Chondrocyte (in vitro differentiated cells): ENCODE measurements around the gene CRYBG3. TPM values are rescaled to one million over a fixed set of nuclear protein-coding genes. Genes with fewer than 3 reads are reported as not detected.

Source experiments
- DNase-seq: peaks from one replicate; pipeline ENCODE4 v3.0.0; 2021; ENCODE audit warnings: mixed read lengths, low spot score
- H3K27ac Mint-ChIP-seq: one replicate; pipeline ENCODE4 v1.8.0; 2021; ENCODE audit warnings: mild to moderate bottlenecking, moderate library complexity, mixed read lengths; ENCODE audit not compliant: unreplicated experiment
- H3K27me3 Mint-ChIP-seq: 2 replicates; pipeline ENCODE4 v1.8.0; 2021; ENCODE audit warnings: low read depth, mixed read lengths
- H3K36me3 Mint-ChIP-seq: 2 replicates; pipeline ENCODE4 v1.8.0; 2021; ENCODE audit warnings: low read depth, mixed read lengths
- H3K4me1 Mint-ChIP-seq: 2 replicates; pipeline ENCODE4 v1.8.0; 2021; ENCODE audit warnings: low read depth, mild to moderate bottlenecking, mixed read lengths
- H3K4me3 Mint-ChIP-seq: one replicate; pipeline ENCODE4 v1.8.0; 2021; ENCODE audit warnings: mild to moderate bottlenecking, moderate library complexity, mixed read lengths; ENCODE audit not compliant: unreplicated experiment
- H3K9me3 Mint-ChIP-seq: 2 replicates; pipeline ENCODE4 v1.8.0; 2021; ENCODE audit warnings: low read depth, mixed read lengths
- total RNA-seq: library from RNA; stranded (reverse); gene quantifications from 3 replicates; pipeline ENCODE4 v1.2.1, GENCODE V29; 2021
- TF ChIP-seq, protein P1 (sequence below): fragments of 200-600 bp; sonication (generic); IDR thresholded peaks from 2 replicates; pipeline ENCODE4 v1.5.0; 2021; ENCODE audit warnings: antibody characterized with exemption, mild to moderate bottlenecking, moderate library complexity

CRYBG3 gene
- total RNA-seq, 1 donor from 2014 or later = 15.5 TPM

- peaks cover 4% of the 10 kb centered on the region for H3K4me1 Mint-ChIP-seq
- peaks cover 27% of the 10 kb centered on the region for H3K36me3 Mint-ChIP-seq
- no peaks in the 10 kb centered on the region for H3K27me3 Mint-ChIP-seq
- H3K27ac Mint-ChIP-seq = no peak overlapping the region
- TF ChIP-seq, protein P1, sequence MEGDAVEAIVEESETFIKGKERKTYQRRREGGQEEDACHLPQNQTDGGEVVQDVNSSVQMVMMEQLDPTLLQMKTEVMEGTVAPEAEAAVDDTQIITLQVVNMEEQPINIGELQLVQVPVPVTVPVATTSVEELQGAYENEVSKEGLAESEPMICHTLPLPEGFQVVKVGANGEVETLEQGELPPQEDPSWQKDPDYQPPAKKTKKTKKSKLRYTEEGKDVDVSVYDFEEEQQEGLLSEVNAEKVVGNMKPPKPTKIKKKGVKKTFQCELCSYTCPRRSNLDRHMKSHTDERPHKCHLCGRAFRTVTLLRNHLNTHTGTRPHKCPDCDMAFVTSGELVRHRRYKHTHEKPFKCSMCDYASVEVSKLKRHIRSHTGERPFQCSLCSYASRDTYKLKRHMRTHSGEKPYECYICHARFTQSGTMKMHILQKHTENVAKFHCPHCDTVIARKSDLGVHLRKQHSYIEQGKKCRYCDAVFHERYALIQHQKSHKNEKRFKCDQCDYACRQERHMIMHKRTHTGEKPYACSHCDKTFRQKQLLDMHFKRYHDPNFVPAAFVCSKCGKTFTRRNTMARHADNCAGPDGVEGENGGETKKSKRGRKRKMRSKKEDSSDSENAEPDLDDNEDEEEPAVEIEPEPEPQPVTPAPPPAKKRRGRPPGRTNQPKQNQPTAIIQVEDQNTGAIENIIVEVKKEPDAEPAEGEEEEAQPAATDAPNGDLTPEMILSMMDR = no peak
- DNase-seq = no peak
- H3K9me3 Mint-ChIP-seq = peaks cover 13% of the 10 kb centered on the region
- no peak overlapping the region for H3K4me3 Mint-ChIP-seq
Measured at GRCh38 chr3:97927704-97928103, 105.9 kb downstream of the CRYBG3 start.

DNA sequence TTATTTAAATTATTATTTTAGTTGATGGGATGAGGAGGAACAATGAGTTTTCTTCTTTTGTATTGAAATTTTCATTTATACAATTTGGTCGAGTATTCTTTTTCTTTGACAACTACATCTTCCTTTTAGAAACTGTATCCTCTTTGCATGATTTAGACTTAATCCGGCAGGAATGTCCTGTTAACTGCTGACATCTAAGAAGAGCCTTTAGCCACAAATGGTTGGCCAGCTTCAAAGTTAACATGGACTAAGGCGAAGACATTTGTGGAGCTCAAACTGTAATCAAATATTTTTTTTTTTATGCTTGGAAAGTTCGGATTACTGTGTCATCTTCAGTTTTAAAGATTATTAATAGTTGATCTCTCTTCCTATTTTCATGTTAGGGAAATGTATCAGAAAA lies 107.2 kb downstream of the CRYBG3 start:
- H3K36me3 Mint-ChIP-seq = peaks cover 25% of the 10 kb centered on the region
- peaks cover 5% of the 10 kb centered on the region for H3K4me1 Mint-ChIP-seq

DNA sequence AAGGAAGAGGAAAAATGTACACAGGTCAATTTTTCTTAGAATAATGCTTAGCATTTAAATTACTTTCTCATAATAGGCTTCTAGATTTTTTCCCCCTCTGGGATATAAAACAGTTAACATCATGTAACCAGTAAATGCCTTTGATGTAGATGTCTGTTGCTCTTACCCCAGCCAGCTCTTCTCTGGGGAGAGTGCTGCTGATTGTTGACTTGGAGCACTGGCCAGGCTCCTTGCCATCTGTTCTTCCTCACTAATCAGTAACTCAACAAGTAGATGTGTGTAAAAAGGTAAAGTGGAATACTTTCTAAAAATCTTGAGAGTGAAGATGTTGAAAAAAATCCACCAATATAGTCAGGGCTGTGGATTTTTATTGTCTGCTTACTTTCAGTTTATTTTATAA lies 108.2 kb downstream of the CRYBG3 start:
- no peak for DNase-seq
- peaks cover 5% of the 10 kb centered on the region for H3K4me1 Mint-ChIP-seq
- H3K27me3 Mint-ChIP-seq = no peaks in the 10 kb centered on the region
- H3K27ac Mint-ChIP-seq = no peak overlapping the region
- peaks cover 13% of the 10 kb centered on the region for H3K9me3 Mint-ChIP-seq
- no peak overlapping the region for H3K4me3 Mint-ChIP-seq
- H3K36me3 Mint-ChIP-seq = peaks cover 28% of the 10 kb centered on the region
- TF ChIP-seq, protein P1 = no peak

More for the DNA sequence above, 107.2 kb downstream of the CRYBG3 start:
- peaks cover 13% of the 10 kb centered on the region for H3K9me3 Mint-ChIP-seq
- TF ChIP-seq, protein P1 = no peak
- no peak overlapping the region for H3K4me3 Mint-ChIP-seq
- DNase-seq = no peak
- H3K27ac Mint-ChIP-seq = no peak overlapping the region
- H3K27me3 Mint-ChIP-seq = no peaks in the 10 kb centered on the region

DNA sequence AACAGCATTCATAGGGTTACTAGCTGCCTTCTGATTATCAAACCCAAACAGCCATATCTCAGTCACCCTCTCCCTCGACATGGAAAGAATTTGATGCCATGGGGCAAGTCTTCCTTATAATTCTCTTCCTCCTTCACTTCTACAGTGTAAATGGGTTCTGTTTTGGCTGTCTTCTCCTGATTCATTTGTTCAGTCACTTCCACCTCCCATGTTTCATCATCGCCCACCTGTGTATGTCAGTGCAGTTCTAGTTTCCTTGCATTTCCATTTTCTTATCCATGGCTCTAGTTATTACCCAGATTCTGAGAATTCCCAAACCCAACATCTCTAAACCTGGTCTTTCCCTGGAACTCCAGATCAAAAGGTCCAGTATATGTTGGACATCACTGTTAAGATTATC lies 109.4 kb downstream of the CRYBG3 start:
- no peak for DNase-seq
- Mint-ChIP-seq H3K27ac (no peak overlapping the region), H3K9me3 (peaks cover 13% of the 10 kb centered on the region), H3K27me3 (no peaks in the 10 kb centered on the region), H3K4me3 (no peak overlapping the region), H3K4me1 (peaks cover 5% of the 10 kb centered on the region), H3K36me3 (peaks cover 31% of the 10 kb centered on the region)
- TF ChIP-seq, protein P1 = no peak

DNA sequence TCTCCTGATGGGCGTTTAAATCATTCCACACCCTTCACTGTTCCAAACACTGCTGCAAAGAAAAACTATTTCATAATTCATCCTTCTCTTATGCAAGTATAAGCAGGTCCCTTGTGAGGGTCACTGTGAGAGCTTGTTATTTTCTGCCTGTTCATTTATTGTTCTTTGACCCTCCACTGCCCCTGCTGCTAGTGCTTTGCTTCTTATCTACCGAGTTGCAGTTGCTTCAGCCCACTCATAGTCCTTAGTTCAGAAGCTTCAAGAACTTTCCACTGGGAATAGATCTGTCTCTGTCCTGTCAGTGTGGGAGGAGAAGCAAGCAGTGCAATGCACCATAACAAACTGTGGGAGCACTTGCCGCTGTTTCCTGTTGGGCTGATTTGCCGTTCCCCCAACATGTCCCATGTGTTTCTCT lies 110.6 kb downstream of the CRYBG3 start:
- Mint-ChIP-seq H3K9me3 (peaks cover 6% of the 10 kb centered on the region), H3K4me1 (peaks cover 5% of the 10 kb centered on the region), H3K36me3 (peaks cover 31% of the 10 kb centered on the region), H3K27me3 (no peaks in the 10 kb centered on the region), H3K27ac (no peak overlapping the region), H3K4me3 (no peak overlapping the region)
- no peak for DNase-seq
- TF ChIP-seq, protein P1 = no peak
